Vagina (tissue), 2 donors: ENCODE measurements around the gene RBMY1B. TPM values are rescaled to one million over a fixed set of nuclear protein-coding genes. Genes with fewer than 3 reads are reported as not detected.
"Not testable (repeated sequence)": the region's sequence is repeated elsewhere in the genome, so short reads cannot be mapped to it uniquely, and the experiment has no call there.

ENCODE experiments used
- DNase-seq, 2 donors: peaks; one replicate each; pipeline ENCODE4 v3.0.0-alpha.2; 2017; ENCODE audit errors: extremely low spot score in 2 of 2
- H3K27ac ChIP-seq: fragments of 200-600 bp; sonication (generic); one replicate; pipeline ENCODE4 v1.5.1; 2019
- H3K27me3 ChIP-seq: fragments of 200-600 bp; sonication (generic); one replicate; pipeline ENCODE4 v1.5.1; 2019
- H3K36me3 ChIP-seq, 2 donors: fragments of 200-600 bp; sonication (generic); one replicate each; pipeline ENCODE4 v1.5.1; 2017 to 2019
- H3K4me1 ChIP-seq: fragments of 200-600 bp; sonication (generic); one replicate; pipeline ENCODE4 v1.5.1; 2019
- H3K4me3 ChIP-seq, 2 donors: fragments of 200-600 bp; sonication (generic); 1 replicate in 1 of 2; 2 replicates in 1 of 2; pipeline ENCODE4 v1.5.1; 2016 to 2019
- H3K9me3 ChIP-seq: fragments of 200-600 bp; sonication (generic); one replicate; pipeline ENCODE4 v1.5.1; 2019
- POLR2A ChIP-seq, 2 donors: fragments of 450-650 bp; IDR thresholded peaks; one replicate each; pipeline ENCODE4 v1.6.1; 2017; ENCODE audit warnings: antibody characterized with exemption in 2 of 2, mild to moderate bottlenecking in 2 of 2, moderate library complexity in 2 of 2
- POLR2AphosphoS5 ChIP-seq, 2 donors: sonication (generic); formaldehyde crosslinking; IDR thresholded peaks; one replicate each; pipeline ENCODE4 v1.9.0; 2017; ENCODE audit warnings: antibody characterized with exemption in 2 of 2, mild to moderate bottlenecking in 2 of 2, low read depth in 1 of 2; ENCODE audit not compliant: insufficient read depth in 1 of 2
- intact Hi-C: fragments of 100-400 bp; cut with DNase I; formaldehyde crosslinking; loops from one replicate; pipeline ENCODE4 v1.15.1; 2023
- total RNA-seq: library from RNA; depleted of rRNA; stranded (reverse); fragments of >200 nt; gene quantifications from one replicate; pipeline ENCODE4 v1.2.3, GENCODE V29; 2016
- TF ChIP-seq, protein P1 (sequence below), 3 experiments: fragments of 450-650 bp in 2 of 3; fragments of 200-600 bp in 1 of 3; sonication (generic) in 1 of 3; IDR thresholded peaks; one replicate each; pipeline ENCODE4 v1.5.1; 2017 to 2019; ENCODE audit warnings: antibody characterized with exemption in 3 of 3, mild to moderate bottlenecking in 2 of 3, moderate library complexity in 2 of 3

The RBMY1B gene
- total RNA-seq = not detected

DNA sequence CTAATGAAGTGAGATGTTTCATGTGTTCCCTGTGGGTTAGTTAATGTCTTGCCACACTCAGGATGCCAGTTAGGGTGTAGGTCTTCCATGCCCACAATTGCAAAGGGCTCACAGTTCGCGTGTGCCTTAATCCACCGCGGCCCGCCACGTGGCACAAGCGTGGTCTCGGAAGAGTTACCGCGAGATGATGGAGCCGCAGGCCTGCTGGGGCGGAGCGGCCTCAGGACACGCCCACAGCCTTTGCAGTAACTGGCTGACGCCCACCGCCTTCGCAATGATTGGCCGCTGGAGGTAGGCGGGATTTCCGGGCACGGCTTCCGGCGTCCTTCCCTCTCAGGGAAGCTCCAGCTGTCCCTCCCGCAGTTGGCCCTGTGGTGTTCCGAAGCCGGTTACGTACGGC is at the start of gene RBMY1B:
TSS of gene RBMY1B (plus strand) at position 301 of the 400 bp plus-strand sequence. CDS start 2,013 bp downstream, outside the sequence.
- H3K36me3 ChIP-seq, H3K4me1 ChIP-seq, H3K9me3 ChIP-seq, H3K4me3 ChIP-seq, DNase-seq, H3K27me3 ChIP-seq, intact Hi-C loops, H3K27ac ChIP-seq: not testable (repeated sequence)

DNA sequence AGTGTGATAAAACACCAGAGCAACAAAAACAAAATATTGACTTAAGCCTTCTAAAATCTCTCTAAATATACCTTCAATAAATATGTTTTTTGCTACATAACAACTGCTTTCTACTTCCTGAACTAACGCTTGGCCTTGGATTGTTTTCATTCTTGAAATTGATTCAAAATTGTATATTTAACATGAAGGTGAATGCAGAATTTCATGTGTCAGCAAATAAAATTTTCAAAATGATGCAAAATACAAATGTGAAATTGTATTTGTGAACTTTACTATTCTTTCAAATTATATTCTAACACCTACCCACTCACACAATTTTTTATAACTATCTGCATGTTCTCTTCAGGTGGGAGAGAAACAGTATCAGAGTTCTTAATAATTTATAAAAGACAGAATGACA is 48.2 kb upstream of the RBMY1B start:
- not testable (repeated sequence) for H3K4me1 ChIP-seq, H3K4me3 ChIP-seq

DNA sequence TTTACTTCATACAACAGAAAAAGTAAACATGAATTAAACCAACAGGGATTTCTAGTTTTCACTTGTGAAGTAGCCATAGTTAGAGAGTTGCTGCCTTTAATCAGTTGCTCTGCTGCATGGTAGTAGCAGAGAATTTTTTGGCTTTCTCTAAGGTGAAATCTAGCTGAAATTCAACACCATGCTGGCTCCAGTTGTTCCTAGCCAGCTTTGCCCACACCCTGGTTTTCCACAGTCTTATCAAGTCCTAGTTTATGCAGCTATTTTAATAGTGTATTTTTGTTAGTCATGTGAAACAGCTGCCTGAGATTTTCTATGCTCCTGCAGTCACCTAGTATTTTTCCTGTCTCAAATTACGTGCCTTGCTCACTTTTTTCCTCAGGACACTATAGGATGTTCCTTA is 28.2 kb upstream of the RBMY1B start:
- no peaks in the 10 kb centered on the region for H3K36me3 ChIP-seq
- no peaks in the 10 kb centered on the region for H3K4me1 ChIP-seq
- H3K27me3 ChIP-seq = no peaks in the 10 kb centered on the region
- no peaks in the 10 kb centered on the region for H3K9me3 ChIP-seq
- no peak overlapping the region for H3K27ac ChIP-seq
- TF ChIP-seq POLR2A (IDR thresholded peaks at IDR 0.05) (no peak), POLR2AphosphoS5 (IDR thresholded peaks at IDR 0.05; ENCODE audit: insufficient read depth in 1 of 2, low read depth in 1 of 2) (no peak)
- TF ChIP-seq, protein P1, sequence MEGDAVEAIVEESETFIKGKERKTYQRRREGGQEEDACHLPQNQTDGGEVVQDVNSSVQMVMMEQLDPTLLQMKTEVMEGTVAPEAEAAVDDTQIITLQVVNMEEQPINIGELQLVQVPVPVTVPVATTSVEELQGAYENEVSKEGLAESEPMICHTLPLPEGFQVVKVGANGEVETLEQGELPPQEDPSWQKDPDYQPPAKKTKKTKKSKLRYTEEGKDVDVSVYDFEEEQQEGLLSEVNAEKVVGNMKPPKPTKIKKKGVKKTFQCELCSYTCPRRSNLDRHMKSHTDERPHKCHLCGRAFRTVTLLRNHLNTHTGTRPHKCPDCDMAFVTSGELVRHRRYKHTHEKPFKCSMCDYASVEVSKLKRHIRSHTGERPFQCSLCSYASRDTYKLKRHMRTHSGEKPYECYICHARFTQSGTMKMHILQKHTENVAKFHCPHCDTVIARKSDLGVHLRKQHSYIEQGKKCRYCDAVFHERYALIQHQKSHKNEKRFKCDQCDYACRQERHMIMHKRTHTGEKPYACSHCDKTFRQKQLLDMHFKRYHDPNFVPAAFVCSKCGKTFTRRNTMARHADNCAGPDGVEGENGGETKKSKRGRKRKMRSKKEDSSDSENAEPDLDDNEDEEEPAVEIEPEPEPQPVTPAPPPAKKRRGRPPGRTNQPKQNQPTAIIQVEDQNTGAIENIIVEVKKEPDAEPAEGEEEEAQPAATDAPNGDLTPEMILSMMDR (IDR thresholded peaks at IDR 0.05) = no peak
- H3K4me3 ChIP-seq = no peak overlapping the region
- intact Hi-C loops = no loop called here
- DNase-seq = no peak

More for the DNA sequence above, 48.2 kb upstream of the RBMY1B start:
- H3K27ac ChIP-seq, H3K36me3 ChIP-seq, H3K9me3 ChIP-seq, intact Hi-C loops, H3K27me3 ChIP-seq, DNase-seq: not testable (repeated sequence)

DNA sequence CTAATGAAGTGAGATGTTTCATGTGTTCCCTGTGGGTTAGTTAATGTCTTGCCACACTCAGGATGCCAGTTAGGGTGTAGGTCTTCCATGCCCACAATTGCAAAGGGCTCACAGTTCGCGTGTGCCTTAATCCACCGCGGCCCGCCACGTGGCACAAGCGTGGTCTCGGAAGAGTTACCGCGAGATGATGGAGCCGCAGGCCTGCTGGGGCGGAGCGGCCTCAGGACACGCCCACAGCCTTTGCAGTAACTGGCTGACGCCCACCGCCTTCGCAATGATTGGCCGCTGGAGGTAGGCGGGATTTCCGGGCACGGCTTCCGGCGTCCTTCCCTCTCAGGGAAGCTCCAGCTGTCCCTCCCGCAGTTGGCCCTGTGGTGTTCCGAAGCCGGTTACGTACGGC is 23.4 kb downstream of the RBMY1B start, which contains the start of gene RBMY1A1:
TSS of gene RBMY1A1 (plus strand) at position 301 of the 400 bp plus-strand sequence. CDS start 2,013 bp downstream, outside the sequence.
- intact Hi-C loops, H3K4me3 ChIP-seq, H3K4me1 ChIP-seq, H3K27me3 ChIP-seq, H3K27ac ChIP-seq, DNase-seq, H3K9me3 ChIP-seq, H3K36me3 ChIP-seq: not testable (repeated sequence)

DNA sequence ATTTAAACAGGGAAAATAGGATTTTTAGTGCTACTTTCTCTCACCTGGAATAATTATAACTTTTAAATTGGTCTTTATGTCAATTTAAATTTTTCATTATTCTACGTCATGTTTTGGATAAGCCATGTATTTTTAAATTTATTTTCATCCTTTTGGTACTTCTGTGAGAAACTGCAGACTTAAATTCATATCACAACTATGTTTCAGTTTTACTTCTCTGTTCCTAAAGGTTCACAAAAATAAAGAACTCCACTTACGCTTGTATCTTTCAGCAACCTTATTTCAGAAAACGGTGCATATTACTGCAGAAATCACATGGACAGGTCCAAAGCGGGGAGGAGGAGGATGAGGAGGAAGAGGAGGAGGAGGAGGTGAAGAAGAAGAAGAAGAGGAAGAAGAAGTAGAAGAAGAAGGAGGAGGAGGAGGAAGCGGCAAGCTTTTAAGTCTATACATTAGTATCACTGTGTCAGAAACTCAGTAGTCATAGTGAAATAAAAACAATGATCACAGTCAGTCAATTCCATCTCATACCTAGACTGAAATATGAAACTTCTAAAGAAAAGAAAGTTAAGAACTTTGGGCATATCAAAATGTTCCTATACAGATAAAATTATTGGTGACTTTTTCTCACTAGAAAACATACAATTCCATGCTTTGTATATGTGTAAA is 48.3 kb downstream of the RBMY1B start:
- H3K4me1 ChIP-seq, H3K36me3 ChIP-seq, intact Hi-C loops, H3K9me3 ChIP-seq, DNase-seq, H3K27ac ChIP-seq, H3K27me3 ChIP-seq, H3K4me3 ChIP-seq: not testable (repeated sequence)

Other genes starting within 250 kb of the RBMY1B start
- not detected for gene RBMY1A1, start 23.5 kb downstream of the RBMY1B start, total RNA-seq